OCI-LY1 (cell line): ENCODE results near the gene ST3GAL2.

Source experiments
- EZH2 ChIP-seq: fragments of 200-600 bp; sonication (generic), shearing (Covaris generic); IDR thresholded peaks from 2 replicates; pipeline ENCODE4 v1.8.0; 2017; ENCODE audit warnings: borderline replicate concordance, mixed run types, mild to moderate bottlenecking, antibody characterized with exemption, low read length, moderate library complexity, mixed read lengths
- TF ChIP-seq, protein P1 (sequence below): fragments of 200-600 bp; sonication (generic), shearing (Covaris generic); IDR thresholded peaks from 2 replicates; pipeline ENCODE4 v1.5.1; 2017; ENCODE audit warnings: mild to moderate bottlenecking, antibody characterized with exemption, low read length, moderate library complexity, mixed read lengths

DNA sequence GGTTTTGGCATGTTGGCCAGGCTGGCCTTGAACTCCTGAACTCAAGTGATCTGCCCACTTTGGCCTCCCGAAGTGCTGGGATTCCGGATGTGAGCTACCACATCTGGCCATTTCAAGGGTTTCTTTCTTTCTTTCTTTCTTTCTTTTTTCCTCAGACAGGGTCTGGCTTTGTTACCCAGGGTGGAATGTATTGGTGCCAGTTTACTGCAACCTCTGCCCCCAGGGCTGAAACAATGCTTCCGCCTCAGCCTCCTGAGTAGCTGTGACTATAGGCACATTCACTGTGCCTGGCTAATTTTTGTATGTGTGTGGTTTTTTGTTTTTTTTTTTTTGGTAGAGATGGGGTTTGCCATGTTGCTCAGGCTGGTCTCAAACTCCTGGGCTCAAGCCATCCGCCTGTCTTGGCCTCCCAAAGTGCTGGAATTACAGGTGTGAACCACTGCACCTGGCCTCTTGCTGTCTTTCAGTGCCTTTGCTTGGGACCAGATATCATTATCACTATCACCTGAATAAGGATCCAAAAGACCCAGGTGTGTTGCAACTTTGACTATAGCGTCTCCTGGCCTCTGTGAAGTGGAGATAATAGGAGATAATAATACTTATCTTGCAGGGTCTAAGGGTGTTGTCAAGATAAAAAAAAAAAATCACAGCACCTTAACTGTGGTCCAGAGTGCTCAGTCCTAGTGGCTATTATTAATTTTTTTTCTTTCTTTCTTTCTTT, 18.7 kb upstream of the ST3GAL2 start:
- TF ChIP-seq, protein P1, sequence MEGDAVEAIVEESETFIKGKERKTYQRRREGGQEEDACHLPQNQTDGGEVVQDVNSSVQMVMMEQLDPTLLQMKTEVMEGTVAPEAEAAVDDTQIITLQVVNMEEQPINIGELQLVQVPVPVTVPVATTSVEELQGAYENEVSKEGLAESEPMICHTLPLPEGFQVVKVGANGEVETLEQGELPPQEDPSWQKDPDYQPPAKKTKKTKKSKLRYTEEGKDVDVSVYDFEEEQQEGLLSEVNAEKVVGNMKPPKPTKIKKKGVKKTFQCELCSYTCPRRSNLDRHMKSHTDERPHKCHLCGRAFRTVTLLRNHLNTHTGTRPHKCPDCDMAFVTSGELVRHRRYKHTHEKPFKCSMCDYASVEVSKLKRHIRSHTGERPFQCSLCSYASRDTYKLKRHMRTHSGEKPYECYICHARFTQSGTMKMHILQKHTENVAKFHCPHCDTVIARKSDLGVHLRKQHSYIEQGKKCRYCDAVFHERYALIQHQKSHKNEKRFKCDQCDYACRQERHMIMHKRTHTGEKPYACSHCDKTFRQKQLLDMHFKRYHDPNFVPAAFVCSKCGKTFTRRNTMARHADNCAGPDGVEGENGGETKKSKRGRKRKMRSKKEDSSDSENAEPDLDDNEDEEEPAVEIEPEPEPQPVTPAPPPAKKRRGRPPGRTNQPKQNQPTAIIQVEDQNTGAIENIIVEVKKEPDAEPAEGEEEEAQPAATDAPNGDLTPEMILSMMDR = no peak
- no peak for TF ChIP-seq EZH2
